Breast epithelium (tissue), 4 donors: ENCODE results near the gene FEM1B. TPM values are rescaled to one million over a fixed set of nuclear protein-coding genes. Genes with fewer than 3 reads are reported as not detected.

Source experiments
- DNase-seq, 2 donors: peaks; one replicate each; pipeline ENCODE4 v3.0.0-alpha.2; 2019; ENCODE audit warnings: low spot score in 2 of 2
- H3K27ac ChIP-seq, 2 donors: fragments of 200-600 bp; sonication (generic) in 1 of 2; one replicate each; pipeline ENCODE4 v1.5.1; 2016 to 2019; ENCODE audit warnings: mild to moderate bottlenecking in 1 of 2
- H3K27me3 ChIP-seq, 2 donors: fragments of 200-600 bp; sonication (generic) in 1 of 2; one replicate each; pipeline versions ENCODE4 v1.5.1 to v1.6.0; 2017 to 2019; ENCODE audit warnings: control low read depth in 1 of 2, mild to moderate bottlenecking in 1 of 2
- H3K36me3 ChIP-seq: fragments of 200-600 bp; one replicate; pipeline ENCODE4 v1.5.1; 2019
- H3K4me1 ChIP-seq, 2 donors: fragments of 200-600 bp; sonication (generic); one replicate each; pipeline ENCODE4 v1.5.1; 2016 to 2019; ENCODE audit warnings: control low read depth in 1 of 2
- H3K4me3 ChIP-seq, 3 donors: fragments of 200-600 bp; sonication (generic); 1 replicate in 2 of 3; 2 replicates in 1 of 3; pipeline ENCODE4 v1.5.1; 2016 to 2019; ENCODE audit warnings: mild to moderate bottlenecking in 3 of 3, moderate library complexity in 2 of 3
- H3K9me3 ChIP-seq, 2 donors: fragments of 200-600 bp; sonication (generic) in 1 of 2; one replicate each; pipeline ENCODE4 v1.5.1; 2016 to 2019; ENCODE audit warnings: control low read depth in 1 of 2
- POLR2A ChIP-seq: fragments of 450-650 bp; IDR thresholded peaks from one replicate; pipeline ENCODE4 v1.6.1; 2016; ENCODE audit warnings: antibody characterized with exemption, mild to moderate bottlenecking, moderate library complexity
- POLR2AphosphoS5 ChIP-seq, 3 donors: sonication (generic); formaldehyde crosslinking; IDR thresholded peaks; one replicate each; pipeline ENCODE4 v1.6.1; 2017; ENCODE audit warnings: antibody characterized with exemption in 3 of 3
- intact Hi-C: fragments of 100-400 bp; cut with DNase I; formaldehyde crosslinking; loops from one replicate; pipeline ENCODE4 v1.15.1; 2023; ENCODE audit warnings: low total_unique reads
- total RNA-seq, 3 donors: library from RNA; depleted of rRNA; stranded (reverse); fragments of >200 nt; gene quantifications; one replicate each; pipeline ENCODE4 v1.1.0, GENCODE V29; 2016
- TF ChIP-seq, protein P1 (sequence below), 3 donors: fragments of 450-650 bp; IDR thresholded peaks; one replicate each; pipeline ENCODE4 v1.5.1; 2016 to 2017; ENCODE audit warnings: antibody characterized with exemption in 3 of 3, mild to moderate bottlenecking in 3 of 3, moderate library complexity in 3 of 3

FEM1B gene
- total RNA-seq, 3 donors from 2014 or later: 48.5 to 82.7 (median 60.0) TPM

DNA sequence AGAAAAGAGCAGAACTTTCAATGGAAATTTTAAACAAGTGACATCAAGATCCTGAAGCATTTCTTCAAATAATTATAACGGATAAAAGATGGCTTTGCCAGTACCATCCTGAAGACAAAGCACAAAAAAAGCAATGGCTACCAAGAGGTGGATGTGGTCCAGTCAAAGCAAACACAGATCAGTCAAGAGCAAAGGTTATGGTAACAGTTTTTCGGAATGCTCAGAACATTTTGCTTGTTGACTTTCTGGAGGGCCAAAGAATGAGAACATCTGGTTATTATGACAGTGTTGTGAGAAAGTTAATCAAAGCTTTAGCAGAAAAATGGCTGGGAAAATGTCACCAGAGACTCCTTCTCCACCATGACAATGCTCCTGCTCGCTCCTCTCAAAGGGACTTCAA, 31.5 kb downstream of the FEM1B start:
- Histone ChIP-seq H3K9me3 (no peaks in the 10 kb centered on the region), H3K36me3 (no peaks in the 10 kb centered on the region), H3K27me3 (no peaks in the 10 kb centered on the region), H3K4me3 (no peak overlapping the region), H3K27ac (no peak overlapping the region), H3K4me1 (no peaks in the 10 kb centered on the region)
- no peak for DNase-seq
- no peak for TF ChIP-seq POLR2A
- TF ChIP-seq, protein P1, sequence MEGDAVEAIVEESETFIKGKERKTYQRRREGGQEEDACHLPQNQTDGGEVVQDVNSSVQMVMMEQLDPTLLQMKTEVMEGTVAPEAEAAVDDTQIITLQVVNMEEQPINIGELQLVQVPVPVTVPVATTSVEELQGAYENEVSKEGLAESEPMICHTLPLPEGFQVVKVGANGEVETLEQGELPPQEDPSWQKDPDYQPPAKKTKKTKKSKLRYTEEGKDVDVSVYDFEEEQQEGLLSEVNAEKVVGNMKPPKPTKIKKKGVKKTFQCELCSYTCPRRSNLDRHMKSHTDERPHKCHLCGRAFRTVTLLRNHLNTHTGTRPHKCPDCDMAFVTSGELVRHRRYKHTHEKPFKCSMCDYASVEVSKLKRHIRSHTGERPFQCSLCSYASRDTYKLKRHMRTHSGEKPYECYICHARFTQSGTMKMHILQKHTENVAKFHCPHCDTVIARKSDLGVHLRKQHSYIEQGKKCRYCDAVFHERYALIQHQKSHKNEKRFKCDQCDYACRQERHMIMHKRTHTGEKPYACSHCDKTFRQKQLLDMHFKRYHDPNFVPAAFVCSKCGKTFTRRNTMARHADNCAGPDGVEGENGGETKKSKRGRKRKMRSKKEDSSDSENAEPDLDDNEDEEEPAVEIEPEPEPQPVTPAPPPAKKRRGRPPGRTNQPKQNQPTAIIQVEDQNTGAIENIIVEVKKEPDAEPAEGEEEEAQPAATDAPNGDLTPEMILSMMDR (IDR thresholded peaks at IDR 0.05): no peak
- TF ChIP-seq POLR2AphosphoS5 (IDR thresholded peaks at IDR 0.05): no peak
- intact Hi-C loops: no loop called here

DNA sequence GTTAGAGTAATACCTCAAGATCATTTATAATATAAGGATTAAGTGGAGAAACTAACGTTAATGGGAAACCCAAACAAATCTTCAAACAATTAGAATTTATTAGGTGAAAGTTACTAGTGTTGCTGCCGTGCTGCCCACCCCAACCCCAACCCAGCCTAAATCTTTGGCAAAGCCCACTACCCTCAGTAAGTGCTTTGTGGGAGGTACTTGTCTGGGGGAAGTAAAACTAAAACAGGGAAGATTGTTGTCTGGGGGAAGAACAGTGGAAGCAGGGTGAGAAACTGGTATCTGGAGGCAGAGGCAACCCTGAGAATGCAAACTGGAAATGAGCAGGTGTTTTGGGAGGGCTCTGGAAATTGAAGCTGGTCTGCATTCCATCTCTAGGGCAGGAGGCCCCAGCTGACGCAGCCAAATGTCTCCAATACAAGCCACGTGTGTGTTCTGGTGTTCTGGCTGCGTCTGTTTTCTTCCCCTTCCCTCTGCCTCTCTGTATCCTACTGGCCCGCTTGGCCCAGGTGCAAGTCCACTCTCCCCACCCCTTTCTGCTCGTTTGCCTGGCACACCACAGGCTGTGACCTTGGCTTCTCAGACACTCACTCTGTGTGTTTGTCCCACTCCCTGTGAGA, 32.7 kb downstream of the FEM1B start:
- no peaks in the 10 kb centered on the region for H3K9me3 ChIP-seq
- no peaks in the 10 kb centered on the region for H3K4me1 ChIP-seq
- H3K36me3 ChIP-seq: no peaks in the 10 kb centered on the region
- peak overlapping the region; percentile 2 to 18 for H3K27ac ChIP-seq
- TF ChIP-seq, protein P1 (IDR thresholded peaks at IDR 0.05): no peak
- TF ChIP-seq POLR2AphosphoS5 (IDR thresholded peaks at IDR 0.05) (no peak), POLR2A (no peak)
- intact Hi-C loops: no loop called here
- H3K4me3 ChIP-seq: no peak overlapping the region
- no peaks in the 10 kb centered on the region for H3K27me3 ChIP-seq
- peak in 1 of 2 donors; percentile 46 for DNase-seq

DNA sequence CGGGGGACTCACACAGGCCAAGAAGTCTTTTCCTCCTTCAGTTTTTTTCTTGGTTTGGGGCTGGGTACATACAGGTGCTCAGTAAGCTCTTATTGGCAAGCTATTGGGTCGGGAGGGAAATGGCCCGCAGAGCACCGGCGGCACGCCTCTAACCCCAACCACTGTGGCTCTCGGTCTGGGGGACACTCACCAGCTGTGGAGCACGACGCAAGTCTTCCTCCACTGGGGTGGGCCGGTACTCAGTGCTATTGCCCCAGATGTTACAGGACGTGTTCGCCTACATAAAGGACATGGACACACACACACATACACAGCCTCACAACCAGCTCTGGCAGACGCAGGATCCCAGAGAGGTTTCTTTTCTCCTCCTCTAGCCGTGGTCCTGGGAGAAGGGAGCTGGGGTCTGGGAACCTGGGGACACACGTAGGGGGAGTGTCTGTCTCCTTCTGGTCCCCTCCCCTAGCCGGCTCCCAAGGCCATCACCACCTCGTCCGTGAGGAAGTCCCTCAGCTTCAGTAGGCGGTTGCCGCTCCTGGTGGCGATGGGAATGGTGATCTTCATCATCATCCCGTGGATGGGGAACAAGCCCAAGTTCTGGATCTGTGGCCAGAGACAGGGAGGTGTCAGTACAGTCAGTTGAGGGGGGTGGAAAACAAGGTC, 33.4 kb downstream of the FEM1B start:
- no peaks in the 10 kb centered on the region for H3K27me3 ChIP-seq
- no peak overlapping the region for H3K4me3 ChIP-seq
- TF ChIP-seq POLR2AphosphoS5 (IDR thresholded peaks at IDR 0.05) (no peak), POLR2A (no peak)
- TF ChIP-seq, protein P1 (IDR thresholded peaks at IDR 0.05): no peak
- no peaks in the 10 kb centered on the region for H3K9me3 ChIP-seq
- intact Hi-C loops: no loop called here
- no peaks in the 10 kb centered on the region for H3K4me1 ChIP-seq
- H3K27ac ChIP-seq: peak overlapping the region; percentile 2 to 18
- H3K36me3 ChIP-seq: no peaks in the 10 kb centered on the region
- peak; percentile 12 to 44 for DNase-seq

DNA sequence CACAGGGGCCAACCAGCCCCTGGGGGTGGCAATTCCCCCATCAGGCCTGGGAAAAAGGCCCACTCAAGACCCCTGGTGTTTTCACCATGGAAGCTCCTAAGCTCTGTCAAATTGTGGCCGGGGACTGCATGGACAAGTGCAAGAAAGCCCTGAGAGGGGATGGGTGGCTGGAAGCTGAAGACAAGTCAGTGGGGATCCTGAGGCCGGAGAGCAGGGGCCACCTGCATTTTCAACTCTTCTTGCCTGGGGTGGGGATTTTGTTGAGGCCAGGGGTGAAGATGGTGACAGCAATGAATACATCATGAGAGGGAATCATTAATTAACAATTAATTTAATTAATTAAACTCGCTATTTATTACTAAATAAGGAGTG, 33.9 kb downstream of the FEM1B start:
- Histone ChIP-seq H3K4me1 (no peaks in the 10 kb centered on the region), H3K36me3 (no peaks in the 10 kb centered on the region), H3K27ac (no peak overlapping the region), H3K9me3 (no peaks in the 10 kb centered on the region), H3K4me3 (no peak overlapping the region), H3K27me3 (no peaks in the 10 kb centered on the region)
- intact Hi-C loops: no loop called here
- TF ChIP-seq POLR2A (no peak), POLR2AphosphoS5 (IDR thresholded peaks at IDR 0.05) (no peak)
- TF ChIP-seq, protein P1 (IDR thresholded peaks at IDR 0.05): no peak
- peak in 1 of 2 donors; percentile 43 for DNase-seq

DNA sequence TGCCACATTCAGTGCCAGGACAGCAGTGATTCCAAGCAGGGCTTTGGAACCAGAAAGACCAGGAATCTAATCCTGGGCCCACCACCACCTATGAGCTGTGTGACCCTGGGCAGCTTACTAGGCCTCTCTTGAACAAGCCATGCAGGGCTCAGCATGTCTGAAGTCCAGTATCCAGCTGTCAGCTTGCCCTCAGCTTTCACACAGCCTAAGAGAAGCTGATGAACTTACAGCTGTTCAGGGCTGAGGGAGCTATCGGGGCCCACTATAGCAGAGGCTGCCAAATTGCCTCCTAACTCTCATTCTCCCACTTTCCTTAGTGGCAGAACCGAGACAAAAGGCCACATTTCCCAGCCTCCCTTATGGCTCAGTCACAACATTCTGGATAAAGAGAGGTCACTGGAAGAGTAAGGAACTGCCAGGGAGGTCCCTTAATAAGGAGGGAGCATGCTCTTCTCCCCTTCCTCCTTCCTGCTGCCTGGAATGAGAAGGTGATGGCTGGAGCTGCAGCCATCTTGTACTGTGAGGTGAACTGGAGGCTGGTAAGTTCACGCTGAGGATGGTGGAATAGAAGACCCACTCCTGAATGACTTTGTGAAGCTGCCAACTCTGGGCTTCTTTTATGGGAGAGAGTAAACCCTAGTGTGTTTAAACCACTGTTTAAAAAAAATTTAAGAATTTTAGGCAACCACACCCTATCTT, 34.5 kb downstream of the FEM1B start:
- no peaks in the 10 kb centered on the region for H3K4me1 ChIP-seq
- intact Hi-C loops: no loop called here
- H3K36me3 ChIP-seq: no peaks in the 10 kb centered on the region
- H3K4me3 ChIP-seq: no peak overlapping the region
- DNase-seq: peak; percentile 10 to 20
- no peaks in the 10 kb centered on the region for H3K27me3 ChIP-seq
- no peaks in the 10 kb centered on the region for H3K9me3 ChIP-seq
- no peak for TF ChIP-seq POLR2A
- TF ChIP-seq, protein P1 (IDR thresholded peaks at IDR 0.05): no peak
- TF ChIP-seq POLR2AphosphoS5 (IDR thresholded peaks at IDR 0.05): no peak
- no peak overlapping the region for H3K27ac ChIP-seq
